NCI-H345 treated with DMSO at 0.1 percent for 48 hours (cell line): ENCODE results near the gene MYCBPAP.

ENCODE experiments used
- DNase-seq: peaks from one replicate; lab custom pipeline; 2025; ENCODE audit not compliant: unreplicated experiment; lab: John Stamatoyannopoulos, UW

The MYCBPAP gene

GRCh38 chr17:50536683-50537646, 28.7 kb downstream of the MYCBPAP start:
- DNase-seq = no peak

GRCh38 chr17:50537721-50538548, 29.7 kb downstream of the MYCBPAP start:
- DNase-seq = no peak

- DNase-seq = no peak
Measured at GRCh38 chr17:50538549-50539410, 30.5 kb downstream of the MYCBPAP start.

GRCh38 chr17:50539762-50540559, 31.7 kb downstream of the MYCBPAP start:
- DNase-seq = no peak

GRCh38 chr17:50540560-50541401, 32.5 kb downstream of the MYCBPAP start:
- no peak for DNase-seq

GRCh38 chr17:50541402-50541715, 33.1 kb downstream of the MYCBPAP start:
- no peak for DNase-seq

GRCh38 chr17:50541716-50542688, 33.8 kb downstream of the MYCBPAP start:
- DNase-seq = peak; percentile 51

DNA sequence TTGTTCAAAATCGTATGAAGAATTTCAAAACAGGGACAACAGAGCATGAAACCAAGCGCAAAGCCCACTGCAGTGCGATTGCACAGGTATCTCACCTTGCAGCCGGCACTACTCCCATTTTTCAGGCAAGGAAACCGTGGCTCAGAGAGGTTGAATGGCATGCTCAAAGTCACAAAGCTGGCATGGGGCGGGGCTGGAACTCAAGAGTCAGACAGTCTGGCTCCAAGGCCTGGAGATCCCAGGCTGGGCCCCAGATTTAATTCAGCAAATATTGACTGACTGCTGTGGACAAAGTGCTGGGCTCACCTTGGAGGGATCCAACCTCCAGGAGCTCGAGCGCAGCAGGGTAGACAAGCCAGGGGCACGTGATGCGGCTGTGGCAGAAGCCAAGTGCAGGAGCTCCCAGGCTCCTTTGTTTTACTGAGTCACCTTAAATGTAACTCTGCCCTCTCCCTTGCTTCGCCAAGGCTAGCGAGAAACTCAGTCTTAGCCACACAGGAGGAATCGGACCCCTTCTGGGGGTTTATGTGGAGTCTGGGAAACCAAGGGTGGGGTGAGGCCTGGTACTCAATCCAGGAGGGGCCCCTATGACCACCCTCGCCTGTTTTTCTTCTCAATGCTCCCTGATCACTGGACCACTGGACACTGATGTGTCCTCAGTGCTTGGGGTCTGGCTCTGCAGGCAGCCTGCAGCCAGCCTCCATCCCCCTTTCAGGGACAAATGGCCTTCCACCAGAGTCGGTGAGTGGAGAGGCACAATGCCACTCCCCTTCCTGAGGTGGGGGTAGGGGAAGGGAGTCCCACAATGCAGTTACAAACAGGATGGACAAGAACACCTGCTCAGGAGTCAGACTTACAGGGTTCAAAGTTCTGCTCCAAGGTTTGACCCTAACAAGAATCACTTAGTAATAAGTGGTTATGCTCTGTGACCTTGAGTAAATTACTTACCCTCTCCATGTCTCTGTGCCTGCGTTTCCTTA, 34.8 kb downstream of the MYCBPAP start:
- DNase-seq = no peak

DNA sequence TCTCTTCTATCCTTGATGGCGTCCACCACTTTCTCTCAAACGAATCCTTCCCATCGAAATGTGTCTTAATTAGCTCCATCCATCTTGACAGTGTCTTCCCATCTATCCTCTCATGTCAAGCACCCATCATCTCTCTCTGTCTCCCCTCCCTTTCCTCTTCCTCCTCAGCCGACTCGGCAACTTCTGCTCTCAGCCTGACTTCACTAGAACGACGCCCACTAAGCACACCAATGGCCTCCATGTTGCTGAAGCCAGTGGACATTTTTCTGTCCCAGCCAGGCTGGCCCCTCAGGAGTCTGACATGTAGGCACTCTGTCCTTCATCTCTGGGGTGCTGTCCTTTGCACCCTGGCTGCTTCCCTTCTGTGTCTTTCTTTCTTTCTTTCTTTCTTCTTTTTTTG, 36.3 kb downstream of the MYCBPAP start:
- DNase-seq = no peak

- DNase-seq = no peak
Measured at GRCh38 chr17:50545311-50545710, 37.1 kb downstream of the MYCBPAP start.

GRCh38 chr17:50546701-50547034, 38.4 kb downstream of the MYCBPAP start:
- DNase-seq = no peak

- peak; percentile 66 for DNase-seq
Measured at GRCh38 chr17:50547035-50547735, 38.9 kb downstream of the MYCBPAP start, which contains the start of gene SPATA20. SPATA20 (plus strand) TSS chr17:50547174; CDS start chr17:50547209, 35 bp downstream.

DNA sequence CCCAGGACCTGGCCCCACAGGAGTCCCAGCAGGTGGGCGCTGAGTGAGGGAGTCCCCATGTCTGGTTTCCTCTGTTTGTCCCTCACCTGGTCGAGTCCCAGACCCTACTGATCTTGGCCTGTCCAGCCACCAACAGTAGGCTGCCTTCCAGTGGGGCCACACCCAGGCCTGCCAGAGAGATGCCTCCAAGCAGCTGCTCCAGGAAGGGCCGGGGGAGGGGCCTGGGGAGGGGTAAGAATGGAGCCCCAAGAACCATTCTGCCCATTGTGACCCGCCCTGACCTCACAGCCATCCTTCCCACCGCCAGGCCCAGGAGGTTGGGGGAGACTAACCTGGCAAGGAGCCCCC, 39.5 kb downstream of the MYCBPAP start:
- no peak for DNase-seq

DNA sequence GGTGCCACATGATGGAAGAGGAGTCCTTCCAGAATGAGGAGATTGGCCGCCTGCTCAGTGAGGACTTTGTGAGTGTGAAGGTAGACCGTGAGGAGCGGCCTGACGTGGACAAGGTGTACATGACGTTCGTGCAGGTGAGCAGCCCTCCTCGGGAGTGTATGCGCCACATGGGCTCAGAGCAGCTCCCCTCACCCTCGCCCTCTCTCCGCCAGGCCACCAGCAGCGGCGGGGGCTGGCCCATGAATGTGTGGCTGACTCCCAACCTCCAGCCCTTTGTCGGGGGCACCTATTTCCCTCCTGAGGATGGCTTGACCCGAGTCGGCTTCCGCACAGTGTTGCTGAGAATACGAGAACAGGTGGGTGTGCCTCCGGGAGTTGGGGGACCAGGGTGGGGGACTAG, 40.6 kb downstream of the MYCBPAP start:
- DNase-seq = no peak

- no peak for DNase-seq
Measured at GRCh38 chr17:50549256-50549941, 41.2 kb downstream of the MYCBPAP start.

GRCh38 chr17:50549969-50550368, 41.7 kb downstream of the MYCBPAP start:
- DNase-seq = no peak
